Measurements from ENCODE around the gene ERG.

The ERG gene

DNA sequence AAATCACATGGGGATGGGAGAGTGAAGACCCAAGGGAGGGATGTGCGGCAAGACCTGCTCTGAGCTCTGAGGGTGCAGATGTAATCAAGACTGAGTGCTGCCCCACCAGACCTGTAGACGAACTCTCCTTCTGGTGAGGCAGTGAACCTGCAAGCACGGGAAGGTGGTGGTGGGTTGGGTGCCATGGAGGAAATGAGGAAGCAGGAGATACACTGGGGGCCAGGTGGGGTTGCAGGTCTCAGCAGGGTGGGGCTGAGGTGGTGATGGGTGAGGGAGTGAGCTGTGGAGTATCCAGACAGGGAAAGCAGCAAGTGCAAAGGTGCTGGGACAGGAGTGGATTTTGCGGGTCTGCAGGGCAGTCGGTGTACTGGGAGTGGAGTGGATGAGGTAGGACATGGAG lies 139.2 kb downstream of the ERG start:
- no peak overlapping the region for H3K27ac ChIP-seq (replicated peaks)
- TF ChIP-seq GABPA (IDR thresholded peaks at IDR 0.05; ENCODE audit: low read depth) (no peak), POLR2AphosphoS5 (IDR thresholded peaks at IDR 0.05; ENCODE audit: low read depth) (no peak), SPI1 (IDR thresholded peaks at IDR 0.05; ENCODE audit: borderline replicate concordance, low read depth) (no peak)
- TF ChIP-seq, protein P1, sequence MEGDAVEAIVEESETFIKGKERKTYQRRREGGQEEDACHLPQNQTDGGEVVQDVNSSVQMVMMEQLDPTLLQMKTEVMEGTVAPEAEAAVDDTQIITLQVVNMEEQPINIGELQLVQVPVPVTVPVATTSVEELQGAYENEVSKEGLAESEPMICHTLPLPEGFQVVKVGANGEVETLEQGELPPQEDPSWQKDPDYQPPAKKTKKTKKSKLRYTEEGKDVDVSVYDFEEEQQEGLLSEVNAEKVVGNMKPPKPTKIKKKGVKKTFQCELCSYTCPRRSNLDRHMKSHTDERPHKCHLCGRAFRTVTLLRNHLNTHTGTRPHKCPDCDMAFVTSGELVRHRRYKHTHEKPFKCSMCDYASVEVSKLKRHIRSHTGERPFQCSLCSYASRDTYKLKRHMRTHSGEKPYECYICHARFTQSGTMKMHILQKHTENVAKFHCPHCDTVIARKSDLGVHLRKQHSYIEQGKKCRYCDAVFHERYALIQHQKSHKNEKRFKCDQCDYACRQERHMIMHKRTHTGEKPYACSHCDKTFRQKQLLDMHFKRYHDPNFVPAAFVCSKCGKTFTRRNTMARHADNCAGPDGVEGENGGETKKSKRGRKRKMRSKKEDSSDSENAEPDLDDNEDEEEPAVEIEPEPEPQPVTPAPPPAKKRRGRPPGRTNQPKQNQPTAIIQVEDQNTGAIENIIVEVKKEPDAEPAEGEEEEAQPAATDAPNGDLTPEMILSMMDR (IDR thresholded peaks at IDR 0.05; ENCODE audit: insufficient read depth, low read length): no peak
- TF ChIP-seq, protein P2, sequence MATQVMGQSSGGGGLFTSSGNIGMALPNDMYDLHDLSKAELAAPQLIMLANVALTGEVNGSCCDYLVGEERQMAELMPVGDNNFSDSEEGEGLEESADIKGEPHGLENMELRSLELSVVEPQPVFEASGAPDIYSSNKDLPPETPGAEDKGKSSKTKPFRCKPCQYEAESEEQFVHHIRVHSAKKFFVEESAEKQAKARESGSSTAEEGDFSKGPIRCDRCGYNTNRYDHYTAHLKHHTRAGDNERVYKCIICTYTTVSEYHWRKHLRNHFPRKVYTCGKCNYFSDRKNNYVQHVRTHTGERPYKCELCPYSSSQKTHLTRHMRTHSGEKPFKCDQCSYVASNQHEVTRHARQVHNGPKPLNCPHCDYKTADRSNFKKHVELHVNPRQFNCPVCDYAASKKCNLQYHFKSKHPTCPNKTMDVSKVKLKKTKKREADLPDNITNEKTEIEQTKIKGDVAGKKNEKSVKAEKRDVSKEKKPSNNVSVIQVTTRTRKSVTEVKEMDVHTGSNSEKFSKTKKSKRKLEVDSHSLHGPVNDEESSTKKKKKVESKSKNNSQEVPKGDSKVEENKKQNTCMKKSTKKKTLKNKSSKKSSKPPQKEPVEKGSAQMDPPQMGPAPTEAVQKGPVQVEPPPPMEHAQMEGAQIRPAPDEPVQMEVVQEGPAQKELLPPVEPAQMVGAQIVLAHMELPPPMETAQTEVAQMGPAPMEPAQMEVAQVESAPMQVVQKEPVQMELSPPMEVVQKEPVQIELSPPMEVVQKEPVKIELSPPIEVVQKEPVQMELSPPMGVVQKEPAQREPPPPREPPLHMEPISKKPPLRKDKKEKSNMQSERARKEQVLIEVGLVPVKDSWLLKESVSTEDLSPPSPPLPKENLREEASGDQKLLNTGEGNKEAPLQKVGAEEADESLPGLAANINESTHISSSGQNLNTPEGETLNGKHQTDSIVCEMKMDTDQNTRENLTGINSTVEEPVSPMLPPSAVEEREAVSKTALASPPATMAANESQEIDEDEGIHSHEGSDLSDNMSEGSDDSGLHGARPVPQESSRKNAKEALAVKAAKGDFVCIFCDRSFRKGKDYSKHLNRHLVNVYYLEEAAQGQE (IDR thresholded peaks at IDR 0.05; ENCODE audit: insufficient replicate concordance, low read depth): no peak
- no peak overlapping the region for H3K4me3 ChIP-seq (replicated peaks; ENCODE audit: insufficient read depth, low read length)
- H3K27me3 ChIP-seq (ENCODE audit: insufficient read depth, poor library complexity, severe bottlenecking): no peaks in the 10 kb centered on the region
- DNase-seq (ENCODE audit: low read depth in 1 of 2, low spot score in 1 of 2): no peak

DNA sequence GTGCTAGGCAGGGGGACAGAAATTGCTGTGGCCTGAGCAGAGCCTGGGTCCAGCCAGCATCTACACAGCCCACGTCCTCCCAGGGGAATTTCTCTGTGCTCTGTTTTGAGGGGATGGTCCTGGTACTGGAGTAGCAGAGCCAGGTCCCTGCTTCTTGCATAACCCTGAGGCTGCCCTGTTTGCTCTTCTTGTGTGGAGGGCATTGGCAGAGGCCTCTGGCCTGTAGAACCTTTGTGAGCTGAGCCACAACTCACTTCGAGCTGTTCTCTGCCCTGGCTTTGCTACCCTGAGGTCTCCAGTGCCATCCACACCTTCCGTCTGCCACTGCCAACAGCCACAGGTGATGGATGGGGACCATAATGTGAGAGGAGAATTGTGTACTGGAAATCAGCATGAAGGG lies 139.6 kb downstream of the ERG start:
- TF ChIP-seq POLR2AphosphoS5 (IDR thresholded peaks at IDR 0.05; ENCODE audit: low read depth): no peak
- TF ChIP-seq, protein P1 (IDR thresholded peaks at IDR 0.05; ENCODE audit: insufficient read depth, low read length): no peak
- TF ChIP-seq SPI1 (IDR thresholded peaks at IDR 0.05; ENCODE audit: borderline replicate concordance, low read depth): no peak
- no peak for TF ChIP-seq GABPA (IDR thresholded peaks at IDR 0.05; ENCODE audit: low read depth)
- TF ChIP-seq, protein P2 (IDR thresholded peaks at IDR 0.05; ENCODE audit: insufficient replicate concordance, low read depth): no peak
- no peak for DNase-seq (ENCODE audit: low read depth in 1 of 2, low spot score in 1 of 2)
- no peak overlapping the region for H3K27ac ChIP-seq (replicated peaks)
- no peak overlapping the region for H3K4me3 ChIP-seq (replicated peaks; ENCODE audit: insufficient read depth, low read length)
- H3K27me3 ChIP-seq (ENCODE audit: insufficient read depth, poor library complexity, severe bottlenecking): no peaks in the 10 kb centered on the region

DNA sequence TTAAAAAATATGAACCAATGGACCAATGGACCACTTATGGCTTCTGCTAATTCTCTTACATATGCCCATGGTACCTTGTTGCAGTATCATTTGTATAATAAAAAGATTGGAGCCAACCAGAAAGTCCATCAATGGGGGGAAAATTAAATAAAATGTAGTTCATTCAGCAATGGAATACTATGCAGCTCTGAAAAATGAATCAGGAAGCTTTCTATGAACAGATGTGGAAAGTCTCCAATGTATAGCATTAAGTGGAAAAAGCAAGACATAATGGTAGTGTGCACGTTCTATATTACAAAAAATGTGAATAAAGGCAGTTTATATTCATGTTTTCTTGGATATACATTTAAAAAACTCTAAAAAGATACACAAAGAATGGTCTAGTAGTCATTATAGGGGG lies 140.2 kb downstream of the ERG start:
- no peaks in the 10 kb centered on the region for H3K27me3 ChIP-seq (ENCODE audit: insufficient read depth, poor library complexity, severe bottlenecking)
- no peak overlapping the region for H3K27ac ChIP-seq (replicated peaks)
- H3K4me3 ChIP-seq (replicated peaks; ENCODE audit: insufficient read depth, low read length): no peak overlapping the region
- no peak for DNase-seq (ENCODE audit: low read depth in 1 of 2, low spot score in 1 of 2)
- no peak for TF ChIP-seq GABPA (IDR thresholded peaks at IDR 0.05; ENCODE audit: low read depth)
- TF ChIP-seq, protein P2 (IDR thresholded peaks at IDR 0.05; ENCODE audit: insufficient replicate concordance, low read depth): no peak
- no peak for TF ChIP-seq POLR2AphosphoS5 (IDR thresholded peaks at IDR 0.05; ENCODE audit: low read depth)

Data from HL-60 (cell line).